ENCODE measurements around the gene FNIP2.
"Not testable (repeated sequence)": the region's sequence is repeated elsewhere in the genome, so short reads cannot be mapped to it uniquely, and the experiment has no call there.

Gene FNIP2

GRCh38 chr4:158754385-158755180 is 14.2 kb upstream of the FNIP2 start:
- H3K4me3 ChIP-seq (ENCODE audit: low read depth, low read length), result no peak overlapping the region

GRCh38 chr4:158755819-158756218 is 13.0 kb upstream of the FNIP2 start:
- not testable (repeated sequence) for DNase-seq (ENCODE audit: low read depth); H3K4me3 ChIP-seq (ENCODE audit: low read depth, low read length)

More at GRCh38 chr4:158754385-158755180, 14.2 kb upstream of the FNIP2 start:
- DNase-seq (ENCODE audit: low read depth), result no peak
- no peak for TF ChIP-seq CTCF (IDR thresholded peaks at IDR 0.05; ENCODE audit: insufficient read depth, low read depth, low read length, missing control alignments)

DNA sequence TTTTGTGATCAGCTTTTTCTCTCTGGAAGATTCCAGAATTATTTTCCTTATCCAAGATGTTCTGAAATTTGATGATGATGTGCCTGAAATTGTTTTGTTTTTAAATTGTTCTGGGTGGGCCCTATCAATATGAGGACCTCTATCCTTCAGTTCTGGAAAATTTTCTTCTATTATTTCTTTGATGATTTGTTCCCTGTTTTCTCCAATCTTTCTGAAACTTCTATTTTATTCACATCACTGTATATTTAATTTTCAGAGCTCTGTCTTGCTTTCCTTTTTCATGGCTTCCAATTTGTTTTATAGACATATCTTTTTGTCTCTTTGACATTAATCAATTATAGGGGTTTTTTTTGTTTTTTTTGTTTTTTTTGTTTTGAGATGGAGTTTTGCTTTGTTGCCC is 12.2 kb upstream of the FNIP2 start:
- H3K4me3 ChIP-seq (ENCODE audit: low read depth, low read length), result no peak overlapping the region
- DNase-seq (ENCODE audit: low read depth), result no peak
- no peak for TF ChIP-seq CTCF (IDR thresholded peaks at IDR 0.05; ENCODE audit: insufficient read depth, low read depth, low read length, missing control alignments)

DNA sequence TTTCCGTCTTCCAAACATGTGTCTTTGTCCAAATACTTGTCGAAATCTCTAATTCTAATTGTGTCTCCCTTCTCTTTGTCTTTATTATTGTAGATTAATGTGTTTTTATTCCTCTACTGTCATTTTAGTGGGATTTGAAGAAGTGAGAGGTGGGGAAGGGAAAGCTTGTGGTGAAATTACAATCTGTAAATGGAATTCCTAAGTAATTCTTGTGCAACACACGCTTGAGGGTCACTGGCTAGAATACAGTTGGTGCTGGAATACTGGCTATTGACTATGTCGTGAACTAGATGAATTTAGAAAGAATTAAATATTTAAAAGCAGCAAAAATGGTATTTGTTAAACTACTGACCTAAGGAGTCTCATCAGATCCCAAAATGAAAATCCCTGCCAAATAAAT is 10.7 kb upstream of the FNIP2 start:
- TF ChIP-seq CTCF (IDR thresholded peaks at IDR 0.05; ENCODE audit: insufficient read depth, low read depth, low read length, missing control alignments), result no peak
- DNase-seq (ENCODE audit: low read depth), result no peak
- H3K4me3 ChIP-seq (ENCODE audit: low read depth, low read length), result no peak overlapping the region

GRCh38 chr4:158758703-158759102 is 10.1 kb upstream of the FNIP2 start:
- no peak overlapping the region for H3K4me3 ChIP-seq (ENCODE audit: low read depth, low read length)
- no peak for DNase-seq (ENCODE audit: low read depth)
- TF ChIP-seq CTCF (IDR thresholded peaks at IDR 0.05; ENCODE audit: insufficient read depth, low read depth, low read length, missing control alignments), result no peak

DNA sequence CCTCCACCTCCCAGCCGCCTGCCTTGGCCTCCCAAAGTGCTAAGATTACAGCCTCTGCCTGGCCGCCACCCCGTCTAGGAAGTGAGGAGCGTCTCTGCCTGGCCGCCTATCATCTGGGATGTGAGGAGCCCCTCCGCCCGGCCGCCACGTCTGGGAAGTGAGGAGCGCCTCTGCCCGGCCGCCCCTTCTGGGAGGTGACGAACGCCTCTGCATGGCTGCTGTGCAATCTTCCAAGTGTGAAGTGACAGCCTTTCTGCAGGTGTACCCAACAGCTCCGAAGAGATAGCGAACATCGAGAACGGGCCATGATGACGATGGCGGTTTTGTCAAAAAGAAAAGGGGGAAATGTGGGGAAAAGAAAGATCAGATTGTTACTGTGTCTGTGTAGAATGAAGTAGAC is 9.3 kb upstream of the FNIP2 start:
- H3K4me3 ChIP-seq (ENCODE audit: low read depth, low read length); DNase-seq (ENCODE audit: low read depth): not testable (repeated sequence)

- no peak for TF ChIP-seq CTCF (IDR thresholded peaks at IDR 0.05; ENCODE audit: insufficient read depth, low read depth, low read length, missing control alignments)
- no peak overlapping the region for H3K4me3 ChIP-seq (ENCODE audit: low read depth, low read length)
- no peak for DNase-seq (ENCODE audit: low read depth)
Measured at GRCh38 chr4:158760866-158761265, 8.0 kb upstream of the FNIP2 start.

- no peak overlapping the region for H3K4me3 ChIP-seq (ENCODE audit: low read depth, low read length)
- no peak for DNase-seq (ENCODE audit: low read depth)
- no peak for TF ChIP-seq CTCF (IDR thresholded peaks at IDR 0.05; ENCODE audit: insufficient read depth, low read depth, low read length, missing control alignments)
Measured at GRCh38 chr4:158762553-158762952, 6.3 kb upstream of the FNIP2 start.
